HG03039 (cell line): ENCODE measurements around the gene PAK2.
"Not testable (repeated sequence)": the region's sequence is repeated elsewhere in the genome, so short reads cannot be mapped to it uniquely, and the experiment has no call there.

ENCODE experiments used
- ATAC-seq: cut with Tn5 transposase; IDR thresholded peaks from one replicate; pipeline ENCODE4 v1.9.1; 2021; ENCODE audit warnings: mild to moderate bottlenecking, moderate library complexity; ENCODE audit not compliant: unreplicated experiment

PAK2 gene

GRCh38 chr3:196736670-196737374 lies 2.8 kb upstream of the PAK2 start:
- ATAC-seq: no peak

- no peak for ATAC-seq
Observed at GRCh38 chr3:196737655-196738054, 2.0 kb upstream of the PAK2 start.

GRCh38 chr3:196740481-196741248 lies 1.0 kb downstream of the PAK2 start:
- no peak for ATAC-seq

GRCh38 chr3:196741249-196741889 lies 1.7 kb downstream of the PAK2 start:
- no peak for ATAC-seq

GRCh38 chr3:196743569-196743968 lies 3.9 kb downstream of the PAK2 start:
- not testable (repeated sequence) for ATAC-seq

- no peak for ATAC-seq
Observed at GRCh38 chr3:196749125-196749524, 9.5 kb downstream of the PAK2 start.

- ATAC-seq: no peak
Observed at GRCh38 chr3:196753201-196753600, 13.5 kb downstream of the PAK2 start.

- no peak for ATAC-seq
Observed at GRCh38 chr3:196754091-196754981, 14.7 kb downstream of the PAK2 start.

- ATAC-seq: no peak
Observed at GRCh38 chr3:196756732-196757131, 17.1 kb downstream of the PAK2 start.

- ATAC-seq: no peak
Observed at GRCh38 chr3:196757876-196758739, 18.5 kb downstream of the PAK2 start.

GRCh38 chr3:196763179-196763578 lies 23.5 kb downstream of the PAK2 start:
- no peak for ATAC-seq

- no peak for ATAC-seq
Observed at GRCh38 chr3:196765454-196765853, 25.8 kb downstream of the PAK2 start.

- no peak for ATAC-seq
Observed at GRCh38 chr3:196771067-196771466, 31.4 kb downstream of the PAK2 start.

GRCh38 chr3:196772102-196772501 lies 32.4 kb downstream of the PAK2 start:
- no peak for ATAC-seq

- ATAC-seq: no peak
Observed at GRCh38 chr3:196772897-196773296, 33.2 kb downstream of the PAK2 start.

GRCh38 chr3:196774191-196774820 lies 34.6 kb downstream of the PAK2 start:
- ATAC-seq: no peak

GRCh38 chr3:196774848-196775422 lies 35.3 kb downstream of the PAK2 start:
- ATAC-seq: no peak

- ATAC-seq: no peak
Observed at GRCh38 chr3:196775938-196776337, 36.3 kb downstream of the PAK2 start.

GRCh38 chr3:196777836-196778235 lies 38.2 kb downstream of the PAK2 start:
- ATAC-seq: no peak
